Fibroblast of the conjunctiva (primary cell): Measurements from ENCODE around the gene IFT27.
A peak's percentile ranks its signal among the peaks of the same experiment; 100 is the strongest.
"Not testable (repeated sequence)": the region's sequence is repeated elsewhere in the genome, so short reads cannot be mapped to it uniquely, and the experiment has no call there.

Experiments
- DNase-seq: peaks from one replicate; pipeline ENCODE4 v3.0.0-alpha.2; 2010; ENCODE audit warnings: low read depth

IFT27 gene

GRCh38 chr22:36765131-36765942, 10.6 kb downstream of the IFT27 start:
- no peak for DNase-seq

DNA sequence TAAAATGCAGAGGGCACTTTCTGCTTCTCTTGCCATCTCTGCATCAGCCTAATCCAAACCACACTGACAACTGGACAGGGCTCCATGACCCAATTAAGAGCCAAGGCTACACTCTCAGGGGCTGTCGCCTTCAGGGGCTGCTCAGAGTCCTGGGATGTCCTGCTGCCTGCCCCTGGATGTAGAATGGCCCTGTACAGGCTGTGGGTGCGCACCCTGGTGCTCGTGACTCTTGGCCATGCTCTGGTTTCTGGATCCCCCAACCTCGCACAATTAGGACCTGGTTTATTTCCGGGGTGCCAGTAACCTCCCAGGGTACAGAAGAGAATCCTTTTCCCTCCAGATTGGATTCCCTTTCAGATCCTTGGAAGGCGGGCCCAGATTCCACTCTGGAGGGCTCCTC, 11.3 kb downstream of the IFT27 start:
- no peak for DNase-seq

- no peak for DNase-seq
These were observed 11.9 kb downstream of the IFT27 start for GRCh38 chr22:36764060-36764459.

- DNase-seq: no peak
These were observed 12.3 kb downstream of the IFT27 start for GRCh38 chr22:36763576-36763975.

- DNase-seq: peak; percentile 33
These were observed 13.1 kb downstream of the IFT27 start for GRCh38 chr22:36762687-36763260.

- DNase-seq: no peak
These were observed 14.2 kb downstream of the IFT27 start for GRCh38 chr22:36761553-36762240.

- DNase-seq: no peak
These were observed 15.1 kb downstream of the IFT27 start for GRCh38 chr22:36760786-36761185.

DNA sequence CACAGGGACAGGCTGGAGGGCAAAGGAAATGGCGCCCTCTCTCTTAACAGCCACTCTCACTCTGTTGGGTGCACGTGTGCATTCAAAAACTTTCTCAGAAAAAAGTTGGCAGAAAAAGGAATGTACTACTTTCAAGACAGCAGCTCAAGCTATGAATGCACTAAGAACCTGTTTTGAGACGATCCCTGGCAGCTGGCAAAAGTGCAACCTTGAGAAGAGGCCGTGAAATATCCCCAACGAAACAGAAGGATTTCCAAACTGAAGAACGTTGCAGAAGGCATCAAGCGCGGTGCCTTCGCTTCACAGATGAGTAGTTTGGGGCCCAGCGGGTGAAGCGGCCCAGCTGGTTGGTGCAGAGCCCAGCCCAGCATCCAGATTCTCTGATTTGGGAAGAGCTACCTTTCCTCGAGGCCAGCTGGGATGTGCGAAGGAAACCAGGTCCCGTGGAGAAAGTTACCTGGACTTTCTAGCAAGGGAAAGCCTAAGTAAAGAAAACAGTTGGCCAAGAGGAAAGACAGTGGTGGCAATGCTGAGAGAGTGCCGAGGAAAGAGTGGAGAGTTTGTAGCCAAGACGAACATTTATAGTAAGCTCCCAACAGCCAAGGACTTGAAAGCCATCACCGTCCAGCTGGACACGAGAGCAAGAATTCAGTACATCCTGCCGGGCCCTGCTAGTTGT, 16.3 kb downstream of the IFT27 start:
- no peak for DNase-seq

- DNase-seq: no peak
These were observed 17.1 kb downstream of the IFT27 start for GRCh38 chr22:36758792-36759271.

DNA sequence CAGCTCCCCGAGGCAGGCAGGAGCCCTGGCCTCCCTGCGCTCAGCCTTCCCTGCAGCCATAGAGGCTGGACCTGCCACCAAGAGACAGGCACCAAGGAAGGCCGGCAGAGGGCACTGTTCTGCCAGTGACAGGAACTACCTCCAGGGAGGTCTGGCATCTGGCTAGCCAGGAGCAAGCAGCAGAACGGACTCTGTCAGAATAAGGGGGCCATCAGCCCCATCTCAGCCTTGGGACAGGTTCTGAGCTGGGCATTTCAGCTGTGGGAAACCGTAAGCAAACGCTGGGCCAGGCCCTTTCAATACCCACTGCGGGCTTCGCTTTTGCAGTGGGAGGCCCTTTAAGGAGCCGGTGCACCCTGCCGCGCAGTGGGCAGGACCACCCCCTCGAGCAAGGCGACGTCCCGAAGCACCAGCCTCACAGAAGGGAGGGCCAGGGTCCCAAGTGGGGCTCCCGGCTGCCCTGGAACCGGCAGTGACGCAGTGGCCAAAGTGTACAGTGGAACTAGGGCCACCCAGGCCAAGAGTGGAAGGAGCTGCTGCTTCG, 18.2 kb downstream of the IFT27 start:
- peak; percentile 57 for DNase-seq

- no peak for DNase-seq
These were observed 18.9 kb downstream of the IFT27 start for GRCh38 chr22:36756746-36757655.

DNA sequence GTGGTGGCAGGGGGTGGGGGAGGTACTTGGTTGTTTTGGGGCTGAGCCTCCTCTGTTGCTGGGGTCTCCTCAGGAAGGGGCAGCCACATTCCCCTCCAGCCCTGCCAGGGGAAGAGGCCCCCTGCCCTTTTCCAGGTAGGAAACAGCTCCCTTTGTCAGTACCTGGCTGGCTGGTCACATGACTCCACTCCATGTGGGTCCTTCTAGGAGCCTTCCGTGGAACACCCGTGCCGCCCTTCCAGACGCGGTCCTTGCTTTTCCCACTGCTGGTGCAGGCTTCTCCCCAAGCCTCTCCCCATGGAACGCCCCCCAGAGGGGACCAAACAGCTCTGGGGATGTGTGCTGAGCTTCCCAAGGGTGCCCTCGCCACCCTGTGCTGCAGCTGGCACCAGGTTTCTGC, 19.9 kb downstream of the IFT27 start:
- no peak for DNase-seq

DNA sequence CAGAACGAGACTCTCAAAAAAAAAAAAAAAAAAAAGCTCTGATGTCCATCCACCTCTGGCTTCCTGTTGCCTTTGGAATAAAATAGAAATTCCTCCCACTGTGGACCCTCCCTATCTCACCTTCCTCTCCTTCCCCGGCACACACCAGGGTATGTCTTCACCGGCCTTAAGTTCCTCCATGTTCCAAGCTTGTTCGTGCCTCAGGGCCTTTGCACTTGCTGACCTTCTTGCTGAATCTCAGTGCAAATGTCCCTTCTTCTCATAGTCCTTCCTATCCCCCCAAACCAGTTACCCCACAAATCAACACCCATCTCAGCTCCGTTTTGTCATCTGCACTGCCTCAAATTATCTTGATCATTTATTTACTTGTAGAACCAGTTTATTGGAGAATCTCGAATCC, 20.6 kb downstream of the IFT27 start:
- DNase-seq: no peak

DNA sequence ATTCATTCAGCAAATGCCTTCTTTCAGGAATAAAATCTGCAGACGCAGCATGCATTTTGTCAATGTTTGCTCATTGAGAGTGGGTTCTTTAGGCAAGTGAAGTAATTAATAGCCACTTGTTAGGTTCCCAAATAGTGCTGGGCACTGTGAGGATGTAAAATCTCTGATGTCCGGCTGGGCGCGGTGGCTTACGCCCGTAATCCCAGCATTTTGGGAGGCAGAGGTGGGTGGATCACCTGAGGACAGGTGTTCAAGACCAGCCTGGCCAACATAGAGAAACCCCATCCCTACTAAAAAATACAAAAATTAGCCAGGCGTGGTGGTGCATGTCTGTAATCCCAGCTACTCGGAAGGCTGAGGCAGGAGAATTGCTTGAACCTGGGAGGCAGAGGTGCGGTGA, 21.0 kb downstream of the IFT27 start:
- not testable (repeated sequence) for DNase-seq

- DNase-seq: no peak
These were observed 22.0 kb downstream of the IFT27 start for GRCh38 chr22:36753916-36754315.

DNA sequence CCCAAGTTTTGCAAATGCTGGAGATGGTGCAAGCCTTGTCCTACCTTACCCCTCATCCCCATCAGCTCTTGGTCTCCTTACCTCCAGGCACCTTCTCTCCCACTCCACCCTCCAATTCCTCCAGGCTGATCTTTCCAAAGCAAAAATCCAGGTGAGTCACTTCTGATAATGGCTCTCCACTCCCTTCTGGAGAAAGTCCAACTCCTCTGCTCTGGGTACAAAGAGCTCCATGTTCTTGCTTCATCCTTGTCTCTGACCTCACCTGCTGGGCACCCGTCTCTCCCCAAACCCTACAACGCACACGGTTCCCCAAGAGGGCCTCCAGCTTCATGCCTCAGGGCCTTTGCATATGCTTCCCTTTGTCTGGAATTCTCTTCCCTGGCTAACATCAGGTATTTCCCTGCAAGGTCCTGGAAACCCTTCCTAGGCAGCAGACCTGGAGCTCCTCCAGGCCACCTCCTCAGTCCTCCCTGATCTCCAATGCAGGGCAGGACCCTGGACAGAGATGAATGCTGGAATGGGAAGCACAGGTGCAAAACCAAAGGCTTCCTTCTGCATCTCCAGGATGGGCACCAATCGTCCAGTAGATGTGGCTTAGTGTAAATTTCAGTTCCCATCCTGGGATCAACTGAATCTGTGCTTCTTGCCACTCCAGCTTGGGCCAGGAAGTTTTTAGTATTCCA, 22.7 kb downstream of the IFT27 start:
- no peak for DNase-seq

GRCh38 chr22:36746375-36746970, 29.4 kb downstream of the IFT27 start:
- no peak for DNase-seq

- DNase-seq: no peak
These were observed 30.5 kb downstream of the IFT27 start for GRCh38 chr22:36745301-36745995.

- no peak for DNase-seq
These were observed 31.1 kb downstream of the IFT27 start for GRCh38 chr22:36744791-36745190.

GRCh38 chr22:36744413-36744765, 31.5 kb downstream of the IFT27 start:
- DNase-seq: no peak
